Measurements from ENCODE around the gene MIA2.
A peak's percentile ranks its signal among the peaks of the same experiment; 100 is the strongest.

Gene MIA2

DNA sequence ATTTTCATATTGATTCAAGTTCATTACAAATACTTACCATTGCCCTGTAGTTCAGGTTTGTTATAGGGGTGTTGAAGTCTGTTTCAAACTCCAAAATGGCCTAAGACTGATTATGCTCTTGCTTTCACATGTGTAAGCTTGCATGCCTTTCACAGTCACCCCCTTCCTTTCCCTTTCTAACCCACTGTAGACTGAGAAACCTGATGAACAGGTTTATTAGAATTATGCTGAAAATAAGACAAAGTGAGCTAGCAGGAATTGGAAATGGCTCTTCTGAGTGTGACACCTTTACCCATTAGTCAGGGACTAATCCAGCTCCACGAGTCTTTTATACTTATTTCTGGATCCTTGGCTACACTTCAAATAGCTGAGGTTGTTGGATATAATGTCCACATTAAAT lies 159.6 kb downstream of the MIA2 start:
- no peak for DNase-seq

GRCh38 chr14:39395555-39396254 lies 162.0 kb downstream of the MIA2 start:
- no peak for DNase-seq

DNA sequence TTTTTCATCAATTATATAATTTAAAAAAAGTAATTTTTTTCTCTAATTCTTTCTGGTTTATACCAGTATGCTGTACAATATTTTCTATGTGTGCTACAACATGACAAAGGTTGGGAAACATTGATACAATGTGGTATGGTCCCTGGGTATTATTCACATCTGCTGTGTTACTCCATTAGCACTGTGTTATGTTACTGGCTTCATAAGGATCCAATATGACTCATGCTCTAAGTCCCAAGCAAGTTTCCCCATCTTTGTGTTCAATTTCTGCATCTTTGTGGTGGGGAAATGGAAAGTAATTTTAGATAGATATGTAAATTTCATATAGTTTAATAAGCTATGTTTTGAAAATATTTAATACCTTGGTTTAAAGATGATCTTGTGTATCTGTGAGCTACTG lies 162.7 kb downstream of the MIA2 start:
- no peak for DNase-seq

- no peak for DNase-seq
These were observed 164.7 kb downstream of the MIA2 start for GRCh38 chr14:39398382-39398781.

DNA sequence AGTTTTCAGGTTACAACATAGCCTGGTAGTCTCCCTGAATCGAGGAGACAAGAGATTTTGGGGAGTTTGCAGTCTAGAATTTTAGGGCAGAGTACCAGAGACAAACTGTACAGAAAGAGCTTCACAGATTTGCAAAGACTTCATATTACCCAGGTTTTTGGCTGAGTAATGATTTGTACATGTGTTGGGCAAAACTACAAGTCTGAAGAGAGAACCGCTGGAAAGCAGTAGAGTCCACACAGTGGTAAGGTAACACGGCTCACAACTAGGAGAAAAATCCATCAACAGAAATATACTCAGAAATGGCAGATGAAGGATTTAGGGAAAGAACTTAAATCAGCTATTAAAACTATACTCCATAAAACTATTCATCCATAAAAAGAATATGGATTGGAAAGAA lies 172.8 kb downstream of the MIA2 start:
- DNase-seq: no peak

DNA sequence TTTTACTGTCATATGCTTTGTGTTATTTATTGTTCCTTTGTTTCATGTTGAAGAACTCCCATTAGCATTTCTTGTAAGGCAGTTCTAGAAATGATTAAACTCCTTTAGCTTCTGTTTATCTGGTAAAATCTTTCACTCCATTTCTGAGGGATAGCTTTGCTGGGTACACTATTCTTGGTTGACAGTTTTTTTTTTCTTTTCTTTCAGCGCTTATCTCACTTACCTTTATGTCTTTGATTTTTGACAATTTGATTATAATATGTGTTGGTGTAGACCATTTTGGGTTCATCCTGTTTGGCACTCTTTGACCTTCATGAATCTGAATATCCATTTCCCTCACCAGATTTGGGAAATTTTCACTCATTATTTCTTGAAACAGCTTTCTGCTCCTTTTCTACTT lies 182.4 kb downstream of the MIA2 start:
- DNase-seq: no peak

DNA sequence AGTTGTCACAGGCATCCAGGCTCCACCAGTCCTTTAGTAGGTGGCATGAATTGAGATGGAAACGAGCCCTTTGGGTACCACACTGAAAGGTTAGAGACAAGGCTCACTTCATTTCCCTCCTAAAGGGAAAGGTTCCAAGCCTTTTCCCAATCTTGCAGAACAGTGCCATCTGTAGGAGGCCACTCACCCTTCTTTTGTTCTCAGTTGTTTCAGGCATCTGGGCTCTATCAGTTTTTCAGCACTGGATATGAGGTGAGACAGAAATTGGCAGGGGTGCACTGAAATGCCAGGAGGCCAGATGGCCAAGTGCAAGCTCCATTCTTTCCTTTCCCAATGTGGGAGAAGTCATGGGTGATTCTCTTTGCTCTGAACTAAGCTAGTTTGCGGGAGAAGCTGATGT lies 183.3 kb downstream of the MIA2 start:
- no peak for DNase-seq

- no peak for DNase-seq
These were observed 185.6 kb downstream of the MIA2 start for GRCh38 chr14:39419272-39419671.

DNA sequence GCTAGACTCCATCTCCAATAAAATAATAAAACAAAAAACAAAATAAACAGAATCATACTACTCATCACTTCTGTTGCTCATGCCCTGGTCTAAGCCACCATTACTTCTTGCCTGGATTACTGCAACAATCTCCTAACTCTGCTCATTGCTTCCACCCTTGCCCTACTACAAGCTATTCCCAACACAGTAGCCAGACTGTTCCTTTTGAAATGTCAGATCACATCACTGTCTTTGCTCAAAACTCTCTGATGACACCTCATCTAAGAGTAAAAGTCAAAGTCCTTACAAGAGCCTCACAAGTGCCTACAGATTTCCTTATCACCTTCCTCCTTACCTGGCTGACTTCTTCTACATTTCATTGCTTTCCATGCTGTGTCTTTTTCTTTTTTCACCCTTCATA lies 188.5 kb downstream of the MIA2 start:
- no peak for DNase-seq

DNA sequence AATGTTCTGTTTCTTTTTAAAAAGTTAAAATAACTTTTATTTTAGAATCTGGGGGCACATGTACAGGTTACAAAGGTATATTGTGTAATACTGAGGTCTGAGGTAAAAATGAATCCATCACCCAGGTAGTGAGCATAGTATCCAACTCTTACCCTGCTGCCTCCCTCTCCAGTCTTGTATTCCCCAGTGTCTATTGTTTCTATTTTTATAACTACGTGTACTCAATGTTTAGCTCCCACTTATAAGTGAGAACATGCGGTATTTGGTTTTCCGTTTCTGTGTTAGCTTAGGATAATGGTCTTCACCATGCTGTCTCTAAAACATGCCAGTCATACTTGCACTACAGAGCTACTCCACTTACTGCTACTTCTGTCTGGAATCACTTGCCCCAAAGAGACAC lies 190.1 kb downstream of the MIA2 start:
- no peak for DNase-seq

DNA sequence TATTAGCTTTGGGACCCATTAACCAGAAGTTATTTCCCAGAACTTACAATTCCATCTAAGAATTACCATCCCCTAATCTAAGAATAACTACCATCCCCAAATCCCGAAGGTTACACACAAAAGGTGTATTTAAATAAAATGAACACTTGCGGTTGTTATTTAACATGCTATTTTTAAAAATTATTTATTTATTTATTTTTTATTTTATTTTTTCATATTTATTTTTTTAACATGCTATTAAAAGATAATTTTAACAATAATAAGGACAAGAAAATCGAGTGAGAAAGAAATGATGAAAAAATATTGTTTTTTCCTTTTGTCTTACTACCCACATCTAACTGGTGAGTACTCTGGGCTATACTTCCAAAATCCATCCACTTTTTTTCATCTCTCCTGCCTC lies 192.2 kb downstream of the MIA2 start:
- no peak for DNase-seq

DNA sequence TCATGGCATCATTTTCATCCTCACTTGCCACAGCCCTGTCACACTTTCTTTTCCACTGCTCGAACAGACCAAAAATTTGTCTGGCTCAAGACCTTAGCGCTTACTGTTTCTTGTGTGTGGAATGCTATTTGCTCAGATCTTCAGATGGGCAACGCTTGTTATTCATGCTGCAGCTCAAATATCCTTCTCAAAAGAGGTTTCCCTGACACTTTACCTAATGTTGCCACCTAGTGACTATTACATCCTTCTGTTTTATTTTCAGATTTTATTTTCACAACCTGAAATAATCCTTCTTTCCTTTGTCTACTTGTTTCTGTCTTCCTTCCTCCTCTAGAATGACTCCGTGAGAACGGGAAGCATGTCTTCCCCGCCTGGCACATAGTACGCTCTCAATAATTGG lies 192.9 kb downstream of the MIA2 start:
- no peak for DNase-seq

- no peak for DNase-seq
These were observed 194.4 kb downstream of the MIA2 start for GRCh38 chr14:39428118-39428517.

DNA sequence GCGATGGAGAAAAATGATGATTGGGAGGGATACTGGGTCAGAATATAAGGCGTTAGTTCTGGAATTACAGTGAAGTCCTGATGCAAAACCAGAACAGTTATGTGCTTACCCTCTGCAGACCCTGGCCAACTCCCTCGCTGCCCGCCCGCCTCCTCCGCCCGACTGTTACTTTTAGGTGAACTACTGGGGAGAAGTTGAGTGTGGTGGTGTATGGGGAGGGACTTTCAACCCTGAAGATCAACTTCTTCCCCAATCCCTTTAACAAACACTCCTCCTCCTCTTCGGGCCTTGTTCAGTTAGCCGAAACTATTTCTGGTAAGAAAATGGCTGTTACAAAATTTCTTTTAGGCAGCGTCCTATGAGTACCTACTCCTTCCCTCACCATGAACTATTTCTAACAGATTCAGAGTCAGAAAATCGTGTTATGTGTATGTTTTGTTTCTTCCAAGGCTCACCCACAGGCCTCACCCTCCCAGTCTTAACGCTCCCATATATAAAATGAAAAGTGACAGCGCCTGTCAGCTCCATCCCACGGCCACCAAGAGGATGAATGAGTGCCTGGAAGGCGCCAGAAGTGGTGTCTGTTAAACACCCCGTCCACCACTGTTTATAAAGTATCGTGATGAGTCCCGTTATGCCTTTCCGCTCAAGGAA lies 197.2 kb downstream of the MIA2 start:
- DNase-seq: no peak

GRCh38 chr14:39431416-39432178 lies 197.9 kb downstream of the MIA2 start:
- peak; percentile 39 for DNase-seq

DNA sequence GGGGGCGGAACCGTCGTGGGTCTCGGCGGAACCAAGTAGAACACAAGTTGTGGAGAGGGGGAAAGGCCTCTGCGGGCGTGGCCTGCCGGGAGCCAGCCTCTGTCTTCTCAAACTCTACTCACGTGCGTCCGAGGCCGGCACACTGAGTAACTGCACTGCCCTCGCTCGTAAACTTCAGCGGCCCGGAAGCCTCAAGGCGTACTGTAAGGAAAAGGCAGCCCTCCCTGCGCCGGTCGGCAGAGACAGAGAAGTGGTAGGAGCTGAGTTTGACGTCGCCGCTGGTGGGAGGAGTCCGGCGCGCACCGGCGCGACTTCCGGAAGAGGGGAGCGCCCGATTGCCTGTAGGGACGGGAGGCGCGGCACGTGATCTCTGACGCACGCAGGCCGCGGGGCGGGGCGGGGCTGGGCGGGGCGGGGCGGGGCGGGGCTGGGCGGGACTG lies 198.5 kb downstream of the MIA2 start, which contains the start of gene FBXO33:
Gene FBXO33 (minus strand): TSS at position 255 of the 440 bp plus-strand sequence. CDS start 271 bp downstream, outside the sequence.
- peak; percentile 96 for DNase-seq

DNA sequence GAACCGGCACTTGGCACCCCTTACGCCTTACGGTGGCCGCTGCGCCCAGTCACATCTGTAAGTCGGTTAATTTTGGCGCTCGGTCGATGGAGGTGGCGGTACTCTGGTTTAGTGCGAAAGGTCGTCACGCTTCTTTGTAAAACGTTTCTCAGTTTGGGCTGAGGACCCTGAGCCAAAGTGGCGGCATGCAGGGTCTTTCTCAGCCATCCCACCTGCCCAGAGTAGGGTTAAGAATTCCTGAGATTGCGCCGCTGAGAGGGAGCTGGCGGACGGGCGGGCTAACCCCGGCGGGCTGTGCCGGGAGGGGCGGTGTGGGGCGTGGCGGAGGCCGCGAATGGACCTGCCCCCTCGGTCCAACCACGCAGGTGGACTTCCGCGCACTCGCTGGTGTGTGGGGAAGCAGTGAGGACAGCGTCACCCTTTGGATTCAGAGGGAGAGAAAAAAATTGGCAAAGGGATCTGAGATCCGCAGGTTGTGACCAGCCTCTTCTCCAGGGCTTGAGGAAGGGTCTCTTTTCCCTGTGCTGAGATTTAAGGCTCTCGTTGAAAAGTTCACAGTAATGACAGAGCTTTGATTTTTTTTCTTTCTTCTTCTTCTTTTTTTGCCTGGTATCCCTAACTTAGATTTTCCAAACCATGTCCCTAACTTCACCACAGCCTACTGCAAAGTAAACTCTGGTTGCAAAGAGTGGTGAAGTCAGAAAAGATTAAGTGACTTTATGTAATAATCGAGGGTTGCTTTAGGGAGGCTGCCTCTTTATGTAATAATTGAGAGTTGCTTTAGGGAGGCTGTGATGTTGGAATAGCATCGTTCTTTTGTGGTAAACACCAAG lies 199.1 kb downstream of the MIA2 start:
- DNase-seq: peak; percentile 70

GRCh38 chr14:39433452-39433813 lies 199.7 kb downstream of the MIA2 start:
- no peak for DNase-seq

GRCh38 chr14:39434401-39434800 lies 200.7 kb downstream of the MIA2 start:
- no peak for DNase-seq

GRCh38 chr14:39435241-39435640 lies 201.5 kb downstream of the MIA2 start:
- DNase-seq: no peak
